Measurements from ENCODE around the gene SEC31A.
A peak's percentile ranks its signal among the peaks of the same experiment; 100 is the strongest.
"Not testable (repeated sequence)": the region's sequence is repeated elsewhere in the genome, so short reads cannot be mapped to it uniquely, and the experiment has no call there.

Gene SEC31A, protein sequence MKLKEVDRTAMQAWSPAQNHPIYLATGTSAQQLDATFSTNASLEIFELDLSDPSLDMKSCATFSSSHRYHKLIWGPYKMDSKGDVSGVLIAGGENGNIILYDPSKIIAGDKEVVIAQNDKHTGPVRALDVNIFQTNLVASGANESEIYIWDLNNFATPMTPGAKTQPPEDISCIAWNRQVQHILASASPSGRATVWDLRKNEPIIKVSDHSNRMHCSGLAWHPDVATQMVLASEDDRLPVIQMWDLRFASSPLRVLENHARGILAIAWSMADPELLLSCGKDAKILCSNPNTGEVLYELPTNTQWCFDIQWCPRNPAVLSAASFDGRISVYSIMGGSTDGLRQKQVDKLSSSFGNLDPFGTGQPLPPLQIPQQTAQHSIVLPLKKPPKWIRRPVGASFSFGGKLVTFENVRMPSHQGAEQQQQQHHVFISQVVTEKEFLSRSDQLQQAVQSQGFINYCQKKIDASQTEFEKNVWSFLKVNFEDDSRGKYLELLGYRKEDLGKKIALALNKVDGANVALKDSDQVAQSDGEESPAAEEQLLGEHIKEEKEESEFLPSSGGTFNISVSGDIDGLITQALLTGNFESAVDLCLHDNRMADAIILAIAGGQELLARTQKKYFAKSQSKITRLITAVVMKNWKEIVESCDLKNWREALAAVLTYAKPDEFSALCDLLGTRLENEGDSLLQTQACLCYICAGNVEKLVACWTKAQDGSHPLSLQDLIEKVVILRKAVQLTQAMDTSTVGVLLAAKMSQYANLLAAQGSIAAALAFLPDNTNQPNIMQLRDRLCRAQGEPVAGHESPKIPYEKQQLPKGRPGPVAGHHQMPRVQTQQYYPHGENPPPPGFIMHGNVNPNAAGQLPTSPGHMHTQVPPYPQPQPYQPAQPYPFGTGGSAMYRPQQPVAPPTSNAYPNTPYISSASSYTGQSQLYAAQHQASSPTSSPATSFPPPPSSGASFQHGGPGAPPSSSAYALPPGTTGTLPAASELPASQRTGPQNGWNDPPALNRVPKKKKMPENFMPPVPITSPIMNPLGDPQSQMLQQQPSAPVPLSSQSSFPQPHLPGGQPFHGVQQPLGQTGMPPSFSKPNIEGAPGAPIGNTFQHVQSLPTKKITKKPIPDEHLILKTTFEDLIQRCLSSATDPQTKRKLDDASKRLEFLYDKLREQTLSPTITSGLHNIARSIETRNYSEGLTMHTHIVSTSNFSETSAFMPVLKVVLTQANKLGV

DNA sequence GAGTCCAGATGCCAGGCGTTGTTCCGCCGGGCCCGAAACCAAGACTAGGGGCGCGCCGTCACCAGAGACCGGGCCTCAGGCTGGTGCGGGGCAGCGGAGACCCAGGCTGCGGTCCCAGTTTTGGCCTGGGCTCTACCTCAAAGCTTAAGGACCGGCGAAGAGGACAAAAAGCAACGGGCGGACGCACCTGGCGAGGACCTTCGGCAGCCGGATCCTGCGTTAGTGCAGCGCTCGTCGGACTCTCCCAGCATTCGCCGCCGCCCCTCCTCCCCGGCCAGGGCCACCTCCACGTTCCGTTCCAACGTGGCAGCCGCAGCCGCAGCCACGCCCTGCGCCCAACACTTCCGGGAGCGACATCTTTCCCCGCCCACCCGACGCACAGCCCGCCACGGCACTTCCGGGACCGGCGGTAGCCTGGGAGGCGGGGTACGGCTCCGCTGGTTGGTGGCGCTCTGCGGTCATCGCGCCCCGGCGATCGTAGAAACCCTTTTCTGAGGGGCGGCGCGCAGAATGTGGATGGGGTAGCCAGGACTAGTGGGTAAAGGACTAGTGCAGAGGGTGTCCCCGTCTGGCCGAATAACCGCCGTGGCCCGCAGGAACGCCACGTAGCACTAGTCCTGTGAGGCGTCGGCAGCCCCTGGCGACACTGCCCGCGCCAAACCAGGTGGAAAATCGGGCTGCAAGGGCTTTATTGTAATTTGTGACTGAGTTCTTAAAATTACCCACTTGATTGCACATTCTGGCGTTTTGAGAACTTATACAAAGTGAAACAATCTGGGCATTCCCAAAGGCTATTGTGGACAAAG is at the start of gene SEC31A:
Gene SEC31A (minus strand): TSS at position 253 of the 806 bp plus-strand sequence. CDS start 9,217 bp downstream, outside the sequence.
- Histone ChIP-seq H3K27me3 (ENCODE audit: low read depth) (no peaks in the 10 kb centered on the region), H3K36me3 (replicated peaks) (peaks cover 43% of the 10 kb centered on the region), H3K4me1 (peaks cover 30% of the 10 kb centered on the region), H3K9me3 (no peaks in the 10 kb centered on the region), H3K4me3 (peak within 1 kb of the TSS; percentile 99)
- in situ Hi-C loops (cut with MboI; ENCODE audit: low sequenced_read_pairs) = loop anchor here (10.0 kb wide), 1 partner anchor 124 kb away; the partner anchor contains the start of gene LIN54
- peak; percentile 92 to 98 for DNase-seq (ENCODE audit: low spot score in 2 of 2)

- peaks cover 40% of the 10 kb centered on the region for H3K36me3 ChIP-seq (replicated peaks)
- no peaks in the 10 kb centered on the region for H3K9me3 ChIP-seq
- H3K4me1 ChIP-seq = no peaks in the 10 kb centered on the region
- H3K27me3 ChIP-seq (ENCODE audit: low read depth) = no peaks in the 10 kb centered on the region
- in situ Hi-C loops (cut with MboI; ENCODE audit: low sequenced_read_pairs) = no loop called here
- no peak overlapping the region for H3K4me3 ChIP-seq
- DNase-seq (ENCODE audit: low spot score in 2 of 2) = no peak
Observed at GRCh38 chr4:82939414-82939813, 48.5 kb upstream of the SEC31A start.

DNA sequence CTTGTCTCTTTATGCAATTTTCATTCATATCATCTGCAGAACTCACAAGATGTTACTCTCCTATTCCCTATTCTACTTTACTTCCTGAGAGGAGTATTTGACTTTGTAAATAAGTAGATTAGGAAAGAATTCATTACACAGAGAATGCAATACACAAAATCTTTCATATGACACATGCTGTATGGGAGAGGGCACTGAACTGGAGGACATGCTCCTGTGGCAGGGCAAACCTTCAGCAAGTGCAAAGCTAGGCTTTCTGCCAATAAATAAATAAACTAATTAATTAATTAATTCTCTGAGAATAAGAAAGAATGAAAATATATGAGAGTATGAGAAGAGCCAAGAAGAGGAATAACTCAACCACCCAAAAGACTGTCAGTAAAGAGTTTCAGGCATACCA is 43.5 kb upstream of the SEC31A start:
- H3K9me3 ChIP-seq = no peaks in the 10 kb centered on the region
- peaks cover 57% of the 10 kb centered on the region for H3K36me3 ChIP-seq (replicated peaks)
- H3K4me3 ChIP-seq = no peak overlapping the region
- in situ Hi-C loops (cut with MboI; ENCODE audit: low sequenced_read_pairs) = no loop called here
- DNase-seq (ENCODE audit: low spot score in 2 of 2) = no peak
- H3K27me3 ChIP-seq (ENCODE audit: low read depth) = no peaks in the 10 kb centered on the region
- no peaks in the 10 kb centered on the region for H3K4me1 ChIP-seq

DNA sequence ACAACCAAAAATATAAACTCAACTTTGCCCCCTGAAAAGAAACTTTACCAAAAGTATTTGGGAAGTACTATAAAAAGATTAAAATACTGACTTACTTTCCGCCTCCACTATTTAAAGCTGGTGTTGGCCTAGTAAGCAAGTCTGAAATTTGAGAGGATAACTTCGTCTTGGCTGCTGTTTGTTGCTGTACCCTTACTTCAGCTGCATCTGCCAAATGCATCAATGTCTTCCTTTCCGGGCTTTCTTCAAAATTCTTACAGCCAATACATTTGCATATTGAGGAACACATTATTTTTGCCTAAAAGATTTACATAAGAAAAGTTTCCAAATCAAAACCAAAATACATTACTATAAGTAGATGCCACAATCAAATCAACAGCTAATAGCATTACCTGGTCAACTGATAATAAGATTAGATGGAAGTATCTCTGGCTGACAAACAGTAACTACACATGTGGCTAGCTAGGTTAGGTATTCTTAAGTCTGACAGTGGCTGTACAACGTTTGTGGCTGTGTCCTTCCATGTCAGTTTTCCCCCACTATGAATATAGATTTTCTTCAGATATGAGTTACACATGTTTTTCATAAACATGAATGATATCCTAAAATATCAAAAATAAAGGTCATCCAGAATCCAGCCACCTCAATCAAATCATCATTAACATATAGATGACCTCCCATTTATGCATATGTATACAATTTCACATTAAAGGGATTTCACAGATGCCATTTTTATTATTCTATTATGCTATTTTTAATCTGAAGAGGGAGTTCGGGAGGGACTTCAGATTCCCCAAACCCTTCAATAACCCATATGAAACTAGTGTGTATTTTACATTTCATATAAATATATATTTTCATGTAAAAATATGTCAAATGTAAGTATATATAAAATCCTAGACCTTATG is 40.1 kb upstream of the SEC31A start:
- Histone ChIP-seq H3K36me3 (replicated peaks) (peaks cover 41% of the 10 kb centered on the region), H3K27me3 (ENCODE audit: low read depth) (no peaks in the 10 kb centered on the region), H3K9me3 (no peaks in the 10 kb centered on the region), H3K4me1 (no peaks in the 10 kb centered on the region), H3K4me3 (no peak overlapping the region)
- DNase-seq (ENCODE audit: low spot score in 2 of 2) = no peak
- in situ Hi-C loops (cut with MboI; ENCODE audit: low sequenced_read_pairs) = no loop called here

DNA sequence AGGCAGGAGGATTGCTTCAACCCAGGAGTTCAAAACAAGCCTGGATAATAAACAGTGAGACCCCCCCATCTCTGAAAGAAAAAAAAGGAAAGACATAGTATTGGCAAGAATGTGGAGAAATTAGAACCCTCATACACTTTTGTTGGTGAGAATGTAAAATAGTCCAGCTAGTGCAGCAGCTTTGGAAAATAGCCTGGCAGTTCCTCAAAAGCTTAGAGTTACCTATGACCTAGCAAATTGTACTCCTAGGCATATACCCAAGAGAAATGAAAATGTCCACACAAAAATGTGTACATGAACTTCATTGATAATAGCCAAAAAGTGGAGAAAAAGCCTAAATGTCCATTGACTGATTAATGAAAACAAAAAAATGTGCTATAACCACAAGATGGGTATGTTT is 30.8 kb upstream of the SEC31A start:
- H3K4me1 ChIP-seq = peaks cover 13% of the 10 kb centered on the region
- H3K4me3 ChIP-seq = no peak overlapping the region
- in situ Hi-C loops (cut with MboI; ENCODE audit: low sequenced_read_pairs) = no loop called here
- no peak for DNase-seq (ENCODE audit: low spot score in 2 of 2)
- H3K36me3 ChIP-seq (replicated peaks) = no peaks in the 10 kb centered on the region; the same call in 1 of the 2 replicates
- no peaks in the 10 kb centered on the region for H3K9me3 ChIP-seq
- no peaks in the 10 kb centered on the region for H3K27me3 ChIP-seq (ENCODE audit: low read depth)

DNA sequence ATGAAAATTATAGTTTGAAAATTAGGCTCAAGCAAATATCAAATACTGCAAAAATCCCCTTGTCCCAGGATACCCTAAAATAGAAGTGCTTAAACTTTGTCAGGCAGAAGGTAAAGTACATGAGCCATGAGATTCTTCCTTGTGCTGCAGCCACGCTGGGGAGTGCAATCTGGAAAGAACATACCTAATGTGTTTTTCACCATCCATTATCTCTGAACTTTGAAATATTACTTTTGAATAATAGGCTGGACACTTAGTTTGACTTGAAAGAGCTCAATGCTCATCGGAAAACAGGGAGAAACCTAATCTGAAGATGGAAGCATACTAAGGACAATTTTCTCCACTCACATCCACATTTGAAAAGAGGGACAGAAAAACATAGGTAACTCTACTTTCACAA is 28.4 kb upstream of the SEC31A start:
- no peaks in the 10 kb centered on the region; the same call in 1 of the 2 replicates for H3K36me3 ChIP-seq (replicated peaks)
- in situ Hi-C loops (cut with MboI; ENCODE audit: low sequenced_read_pairs) = no loop called here
- DNase-seq (ENCODE audit: low spot score in 2 of 2) = no peak

DNA sequence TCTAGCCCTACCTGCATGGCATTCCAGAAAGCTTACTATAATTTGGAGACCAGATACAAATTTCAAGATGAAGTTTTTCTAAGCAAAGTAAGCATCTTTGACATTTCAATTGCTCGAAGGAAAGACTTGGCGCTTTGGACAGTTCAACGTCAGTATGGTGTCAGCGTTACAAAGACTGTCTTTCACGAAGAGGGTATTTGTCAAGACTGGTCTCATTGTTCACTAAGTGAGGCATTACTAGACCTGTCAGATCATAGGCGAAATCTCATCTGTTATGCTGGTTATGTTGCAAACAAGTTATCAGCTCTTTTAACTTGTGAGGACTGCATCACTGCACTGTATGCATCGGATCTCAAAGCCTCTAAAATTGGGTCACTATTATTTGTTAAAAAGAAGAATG is 27.1 kb upstream of the SEC31A start:
- in situ Hi-C loops (cut with MboI; ENCODE audit: low sequenced_read_pairs) = no loop called here
- DNase-seq (ENCODE audit: low spot score in 2 of 2) = no peak
- no peaks in the 10 kb centered on the region for H3K27me3 ChIP-seq (ENCODE audit: low read depth)
- H3K4me1 ChIP-seq = peaks cover 7% of the 10 kb centered on the region
- no peak overlapping the region for H3K4me3 ChIP-seq
- H3K9me3 ChIP-seq = no peaks in the 10 kb centered on the region
- peaks cover 4% of the 10 kb centered on the region for H3K36me3 ChIP-seq (replicated peaks)

More for the DNA sequence above, 28.4 kb upstream of the SEC31A start:
- Histone ChIP-seq H3K27me3 (ENCODE audit: low read depth) (no peaks in the 10 kb centered on the region), H3K4me1 (peaks cover 7% of the 10 kb centered on the region), H3K9me3 (no peaks in the 10 kb centered on the region), H3K4me3 (no peak overlapping the region)

GRCh38 chr4:82913968-82914367 is 23.0 kb upstream of the SEC31A start:
- peaks cover 12% of the 10 kb centered on the region for H3K36me3 ChIP-seq (replicated peaks)
- H3K4me1 ChIP-seq; DNase-seq (ENCODE audit: low spot score in 2 of 2); in situ Hi-C loops (cut with MboI; ENCODE audit: low sequenced_read_pairs); H3K27me3 ChIP-seq (ENCODE audit: low read depth); H3K9me3 ChIP-seq; H3K4me3 ChIP-seq: not testable (repeated sequence)

DNA sequence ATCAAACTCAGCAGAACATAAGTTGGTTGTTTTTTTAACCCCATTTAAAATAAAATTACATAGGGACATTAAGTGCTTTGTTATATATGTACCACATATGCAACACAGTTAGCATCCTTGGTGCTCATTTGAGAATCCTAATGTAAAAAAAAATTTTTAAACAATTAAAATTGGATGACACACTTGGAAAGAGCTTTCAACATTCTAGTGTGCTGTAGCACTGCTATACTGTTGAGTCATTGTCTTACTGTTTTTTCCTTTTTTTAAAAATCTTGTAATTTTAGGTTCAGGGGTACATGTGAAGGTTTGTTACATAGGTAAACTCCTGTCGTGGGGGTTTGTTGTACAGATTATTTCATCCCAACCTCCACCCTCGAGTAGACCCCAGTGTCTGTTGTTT is 22.4 kb upstream of the SEC31A start:
- peaks cover 12% of the 10 kb centered on the region for H3K36me3 ChIP-seq (replicated peaks)

DNA sequence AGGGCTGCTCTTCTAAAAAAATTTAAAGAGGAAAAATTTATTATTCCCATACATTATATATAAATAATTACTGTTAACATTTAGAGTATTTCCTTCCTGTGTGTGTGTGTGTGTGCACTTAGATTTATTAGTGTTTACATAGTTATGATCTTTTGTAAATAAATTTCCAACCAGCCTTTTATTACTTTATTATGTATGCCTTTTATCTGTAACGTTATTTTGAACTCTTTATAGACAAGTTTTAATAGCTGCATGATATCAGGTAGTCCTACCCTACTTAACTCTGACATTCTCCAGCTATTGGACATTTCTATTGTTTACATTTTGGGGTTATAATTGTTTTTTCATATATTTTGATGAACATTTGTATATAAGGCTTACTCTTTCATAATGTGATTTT is 18.4 kb upstream of the SEC31A start:
- no peak for DNase-seq (ENCODE audit: low spot score in 2 of 2)
- Histone ChIP-seq H3K9me3 (no peaks in the 10 kb centered on the region), H3K4me3 (no peak overlapping the region), H3K27me3 (ENCODE audit: low read depth) (no peaks in the 10 kb centered on the region), H3K4me1 (peaks cover 12% of the 10 kb centered on the region), H3K36me3 (replicated peaks) (peaks cover 30% of the 10 kb centered on the region)
- in situ Hi-C loops (cut with MboI; ENCODE audit: low sequenced_read_pairs) = no loop called here

More for the DNA sequence above, 22.4 kb upstream of the SEC31A start:
- H3K9me3 ChIP-seq = no peaks in the 10 kb centered on the region
- H3K4me1 ChIP-seq = no peaks in the 10 kb centered on the region
- in situ Hi-C loops (cut with MboI; ENCODE audit: low sequenced_read_pairs) = no loop called here
- H3K27me3 ChIP-seq (ENCODE audit: low read depth) = no peaks in the 10 kb centered on the region
- no peak overlapping the region for H3K4me3 ChIP-seq
- no peak for DNase-seq (ENCODE audit: low spot score in 2 of 2)

- no peak overlapping the region for H3K4me3 ChIP-seq
- H3K36me3 ChIP-seq (replicated peaks) = peaks cover 26% of the 10 kb centered on the region
- in situ Hi-C loops (cut with MboI; ENCODE audit: low sequenced_read_pairs) = no loop called here
- no peaks in the 10 kb centered on the region for H3K27me3 ChIP-seq (ENCODE audit: low read depth)
- no peak for DNase-seq (ENCODE audit: low spot score in 2 of 2)
- no peaks in the 10 kb centered on the region for H3K9me3 ChIP-seq
- peaks cover 20% of the 10 kb centered on the region for H3K4me1 ChIP-seq
Observed at GRCh38 chr4:82906469-82906868, 15.5 kb upstream of the SEC31A start.

DNA sequence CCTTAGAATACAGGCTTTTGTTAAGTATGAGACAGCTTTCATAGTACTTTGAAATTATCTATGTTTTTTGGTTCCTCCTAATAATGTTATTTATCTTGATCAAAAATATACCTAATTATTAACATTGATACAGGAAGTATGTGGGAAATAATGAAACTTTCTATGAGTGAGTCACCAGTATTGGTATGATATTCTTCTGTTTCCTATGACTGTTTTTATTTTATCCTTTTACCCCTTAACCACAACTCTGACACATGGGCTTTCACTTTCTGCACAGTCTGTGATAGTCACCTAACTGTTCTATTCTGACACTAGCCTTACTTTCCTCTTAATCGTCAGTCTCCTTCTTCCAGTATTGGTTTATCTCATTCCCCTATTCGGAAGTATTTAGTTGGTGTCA is 14.3 kb upstream of the SEC31A start:
- peak in 1 of 2 experiments; percentile 28 for DNase-seq (ENCODE audit: low spot score in 2 of 2)

More for the DNA sequence above, 14.3 kb upstream of the SEC31A start:
- in situ Hi-C loops (cut with MboI; ENCODE audit: low sequenced_read_pairs) = no loop called here
- H3K36me3 ChIP-seq (replicated peaks) = peaks cover 23% of the 10 kb centered on the region
- H3K4me1 ChIP-seq = peaks cover 20% of the 10 kb centered on the region
- H3K27me3 ChIP-seq (ENCODE audit: low read depth) = no peaks in the 10 kb centered on the region
- no peak overlapping the region for H3K4me3 ChIP-seq
- H3K9me3 ChIP-seq = no peaks in the 10 kb centered on the region

Measured in HAP-1 (cell line).